MM.1S (cell line): ENCODE measurements around the gene TMPRSS5.

Source experiments
- DNase-seq: peaks from one replicate; pipeline ENCODE4 v3.0.0-alpha.2; 2015
- H2AFZ ChIP-seq: fragments of 300-600 bp; sonication (generic); 2 replicates; pipeline ENCODE4 v1.6.0; 2016; ENCODE audit warnings: antibody characterized with exemption, low read length
- H3F3A ChIP-seq: fragments of 300-600 bp; sonication (generic); 2 replicates; pipeline ENCODE4 v1.6.1; 2016; ENCODE audit warnings: mild to moderate bottlenecking, antibody characterized with exemption, low read length, moderate library complexity, mixed read lengths; ENCODE audit not compliant: insufficient read depth
- H3K27ac ChIP-seq: fragments of 300-600 bp; sonication (generic); 2 replicates; pipeline ENCODE4 v1.5.1; 2016; ENCODE audit warnings: mild to moderate bottlenecking, low read length
- H3K27me3 ChIP-seq: fragments of 300-600 bp; sonication (generic); replicated peaks from 2 replicates; pipeline ENCODE4 v1.6.0; 2016; ENCODE audit warnings: low read length; ENCODE audit not compliant: insufficient read depth
- H3K36me3 ChIP-seq: fragments of 300-600 bp; sonication (generic); replicated peaks from 2 replicates; pipeline ENCODE4 v1.6.1; 2016; ENCODE audit warnings: mild to moderate bottlenecking, low read length, mixed read lengths; ENCODE audit not compliant: insufficient read depth
- H3K4me1 ChIP-seq: fragments of 300-600 bp; sonication (generic); 2 replicates; pipeline ENCODE4 v1.6.1; 2016; ENCODE audit warnings: low read length, mixed read lengths
- H3K4me2 ChIP-seq: fragments of 300-600 bp; sonication (generic); 2 replicates; pipeline ENCODE4 v1.6.0; 2016; ENCODE audit warnings: low read depth, low read length
- H3K4me3 ChIP-seq: fragments of 300-600 bp; sonication (generic); 2 replicates; pipeline ENCODE4 v1.5.1; 2016; ENCODE audit warnings: low read length, mixed read lengths
- H3K79me2 ChIP-seq: fragments of 300-600 bp; sonication (generic); 2 replicates; pipeline ENCODE4 v1.6.1; 2016; ENCODE audit warnings: mixed run types, low read length, mixed read lengths
- H3K9ac ChIP-seq: fragments of 300-600 bp; sonication (generic); 2 replicates; pipeline ENCODE4 v1.6.1; 2016; ENCODE audit warnings: low read length, mixed read lengths
- H3K9me2 ChIP-seq: fragments of 300-600 bp; sonication (generic); replicated peaks from 2 replicates; pipeline ENCODE4 v1.6.1; 2016; ENCODE audit warnings: mild to moderate bottlenecking, low read length, mixed read lengths; ENCODE audit not compliant: insufficient read depth
- H3K9me3 ChIP-seq: fragments of 300-600 bp; sonication (generic); replicated peaks from 2 replicates; pipeline ENCODE4 v1.6.1; 2016; ENCODE audit warnings: mild to moderate bottlenecking, low read length, mixed read lengths; ENCODE audit not compliant: insufficient read depth
- H4K20me1 ChIP-seq: fragments of 300-600 bp; sonication (generic); 2 replicates; pipeline ENCODE4 v1.6.1; 2016; ENCODE audit warnings: mild to moderate bottlenecking, low read length, moderate library complexity, mixed read lengths; ENCODE audit not compliant: insufficient read depth
- EZH2 ChIP-seq: fragments of 300-600 bp; sonication (generic); optimal IDR thresholded peaks from 2 replicates; pipeline ENCODE3; 2017; ENCODE audit warnings: low read depth, mild to moderate bottlenecking, antibody characterized with exemption, low read length, mixed read lengths
- EZH2phosphoT487 ChIP-seq: fragments of 300-600 bp; sonication (generic); IDR thresholded peaks from 2 replicates; pipeline ENCODE4 v1.6.1; 2018; ENCODE audit warnings: antibody characterized with exemption, low read length
- TF ChIP-seq, protein P1 (sequence below): fragments of 300-600 bp; sonication (generic); IDR thresholded peaks from 2 replicates; pipeline ENCODE4 v1.5.1; 2016; ENCODE audit warnings: antibody characterized with exemption, low read length, mixed read lengths

TMPRSS5 gene

DNA sequence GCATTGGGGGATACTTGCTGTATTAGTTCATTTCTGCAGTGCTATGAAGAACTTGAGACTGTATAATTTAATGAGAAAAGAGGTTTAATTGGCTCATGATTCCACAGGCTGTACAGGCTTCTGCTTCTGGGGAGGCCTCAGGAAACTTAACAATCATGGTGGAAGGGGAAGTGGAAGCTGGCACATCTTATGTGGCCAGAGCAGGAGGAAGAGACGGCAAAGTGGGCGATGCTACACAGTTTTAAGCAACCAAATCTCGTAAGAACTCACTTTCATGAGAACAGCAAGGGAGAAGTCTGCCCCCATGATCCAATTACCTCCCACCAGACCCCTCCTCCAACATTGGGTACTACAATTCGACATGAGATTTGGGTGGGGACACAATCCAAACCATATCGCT lies 55.1 kb downstream of the TMPRSS5 start:
- H3K4me2 ChIP-seq = no peak overlapping the region
- no peaks in the 10 kb centered on the region for H3K79me2 ChIP-seq

DNA sequence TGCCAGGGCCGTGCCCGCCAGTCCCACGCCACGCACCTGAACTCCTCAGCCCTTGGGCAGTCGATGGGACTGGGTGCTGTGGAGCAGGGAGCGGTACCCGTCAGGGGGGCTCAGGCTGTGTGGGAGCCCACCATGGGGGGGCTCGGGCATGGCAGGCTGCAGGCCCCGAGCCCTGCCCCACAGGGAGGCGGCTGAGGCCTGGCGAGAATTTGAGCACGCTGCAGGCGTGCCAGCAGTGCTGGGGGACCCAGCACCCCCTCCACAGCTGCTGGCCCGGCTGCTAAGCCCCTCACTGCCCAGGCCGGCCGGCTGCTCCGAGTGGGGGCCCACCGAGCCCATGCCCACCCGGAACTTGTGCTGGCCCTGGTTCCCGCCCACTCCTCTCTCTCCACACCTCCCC lies 56.8 kb downstream of the TMPRSS5 start:
- Histone ChIP-seq H3K9ac (no peak overlapping the region), H3K79me2 (no peaks in the 10 kb centered on the region), H3K4me3 (no peak overlapping the region), H3F3A (no peaks in the 10 kb centered on the region), H3K4me2 (no peak overlapping the region), H3K36me3 (no peaks in the 10 kb centered on the region), H3K27ac (no peak overlapping the region), H3K27me3 (no peaks in the 10 kb centered on the region), H3K9me3 (no peaks in the 10 kb centered on the region), H4K20me1 (no peaks in the 10 kb centered on the region), H3K9me2 (no peaks in the 10 kb centered on the region), H2AFZ (no peak overlapping the region), H3K4me1 (no peaks in the 10 kb centered on the region)
- no peak for DNase-seq
- no peak for TF ChIP-seq EZH2phosphoT487
- TF ChIP-seq, protein P1, sequence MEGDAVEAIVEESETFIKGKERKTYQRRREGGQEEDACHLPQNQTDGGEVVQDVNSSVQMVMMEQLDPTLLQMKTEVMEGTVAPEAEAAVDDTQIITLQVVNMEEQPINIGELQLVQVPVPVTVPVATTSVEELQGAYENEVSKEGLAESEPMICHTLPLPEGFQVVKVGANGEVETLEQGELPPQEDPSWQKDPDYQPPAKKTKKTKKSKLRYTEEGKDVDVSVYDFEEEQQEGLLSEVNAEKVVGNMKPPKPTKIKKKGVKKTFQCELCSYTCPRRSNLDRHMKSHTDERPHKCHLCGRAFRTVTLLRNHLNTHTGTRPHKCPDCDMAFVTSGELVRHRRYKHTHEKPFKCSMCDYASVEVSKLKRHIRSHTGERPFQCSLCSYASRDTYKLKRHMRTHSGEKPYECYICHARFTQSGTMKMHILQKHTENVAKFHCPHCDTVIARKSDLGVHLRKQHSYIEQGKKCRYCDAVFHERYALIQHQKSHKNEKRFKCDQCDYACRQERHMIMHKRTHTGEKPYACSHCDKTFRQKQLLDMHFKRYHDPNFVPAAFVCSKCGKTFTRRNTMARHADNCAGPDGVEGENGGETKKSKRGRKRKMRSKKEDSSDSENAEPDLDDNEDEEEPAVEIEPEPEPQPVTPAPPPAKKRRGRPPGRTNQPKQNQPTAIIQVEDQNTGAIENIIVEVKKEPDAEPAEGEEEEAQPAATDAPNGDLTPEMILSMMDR = no peak
- no peak for TF ChIP-seq EZH2

More for the DNA sequence above, 55.1 kb downstream of the TMPRSS5 start:
- Histone ChIP-seq H4K20me1 (no peaks in the 10 kb centered on the region), H2AFZ (no peak overlapping the region), H3K27me3 (no peaks in the 10 kb centered on the region), H3K4me3 (no peak overlapping the region), H3K9me3 (no peaks in the 10 kb centered on the region), H3F3A (no peaks in the 10 kb centered on the region), H3K27ac (no peak overlapping the region), H3K4me1 (no peaks in the 10 kb centered on the region), H3K36me3 (no peaks in the 10 kb centered on the region), H3K9ac (no peak overlapping the region), H3K9me2 (no peaks in the 10 kb centered on the region)
- DNase-seq = no peak
- TF ChIP-seq, protein P1 = no peak
- TF ChIP-seq EZH2phosphoT487 = no peak
- no peak for TF ChIP-seq EZH2

DNA sequence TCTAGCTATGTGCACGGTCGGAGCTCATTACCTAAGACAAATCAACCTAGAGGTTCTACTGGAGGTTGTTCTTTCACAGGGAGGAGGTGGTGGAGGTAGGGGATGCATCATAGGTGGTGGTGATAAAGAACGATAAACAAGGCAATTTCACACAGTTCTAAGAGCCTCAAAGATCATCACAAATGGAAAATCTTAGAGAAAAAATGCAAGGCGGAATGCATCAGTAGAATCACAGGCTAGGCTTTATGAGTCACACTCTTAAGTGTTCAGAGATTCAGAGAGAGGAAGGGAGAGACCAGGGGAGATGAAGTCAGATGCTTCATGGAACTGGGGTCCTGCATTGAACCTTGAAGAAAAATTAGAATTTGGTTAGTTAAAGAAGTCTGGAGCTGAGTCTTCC lies 58.3 kb downstream of the TMPRSS5 start:
- H3K27me3 ChIP-seq = no peaks in the 10 kb centered on the region
- H3K9me2 ChIP-seq = no peaks in the 10 kb centered on the region
- H3K4me2 ChIP-seq = no peak overlapping the region
- no peak for DNase-seq
- H2AFZ ChIP-seq = no peak overlapping the region
- no peak overlapping the region for H3K4me3 ChIP-seq
- no peak overlapping the region for H3K9ac ChIP-seq
- no peaks in the 10 kb centered on the region for H3K4me1 ChIP-seq
- H4K20me1 ChIP-seq = no peaks in the 10 kb centered on the region
- no peaks in the 10 kb centered on the region for H3F3A ChIP-seq
- H3K9me3 ChIP-seq = no peaks in the 10 kb centered on the region
- no peaks in the 10 kb centered on the region for H3K79me2 ChIP-seq
- TF ChIP-seq, protein P1 = no peak
- no peak for TF ChIP-seq EZH2
- TF ChIP-seq EZH2phosphoT487 = no peak
- no peaks in the 10 kb centered on the region for H3K36me3 ChIP-seq
- no peak overlapping the region for H3K27ac ChIP-seq
